Subcutaneous abdominal adipose tissue (tissue), 5 donors: ENCODE measurements around the gene EFCAB8.

Experiments used
- H3K27ac ChIP-seq: one replicate; pipeline ENCODE4 v1.7.0; 2013; ENCODE audit warnings: low read depth, mild to moderate bottlenecking, inconsistent platforms, low read length, moderate library complexity
- H3K27me3 ChIP-seq, 5 donors: one replicate each; pipeline ENCODE4 v1.7.0; 2013; ENCODE audit warnings: low read length in 5 of 5, inconsistent platforms in 1 of 5; ENCODE audit not compliant: control insufficient read depth in 5 of 5, insufficient read depth in 4 of 5
- H3K36me3 ChIP-seq, 5 donors: one replicate each; pipeline ENCODE4 v1.7.0; 2013; ENCODE audit warnings: low read length in 5 of 5; ENCODE audit not compliant: control insufficient read depth in 5 of 5, insufficient read depth in 5 of 5
- H3K4me1 ChIP-seq, 5 donors: one replicate each; pipeline ENCODE4 v1.7.0; 2013; ENCODE audit warnings: low read length in 5 of 5, mild to moderate bottlenecking in 3 of 5, moderate library complexity in 1 of 5; ENCODE audit not compliant: control insufficient read depth in 5 of 5, insufficient read depth in 5 of 5
- H3K4me3 ChIP-seq, 5 donors: one replicate each; pipeline ENCODE4 v1.7.0; 2013; ENCODE audit warnings: low read length in 5 of 5, low read depth in 1 of 5
- H3K9ac ChIP-seq, 5 donors: one replicate each; pipeline ENCODE4 v1.7.0; 2013; ENCODE audit warnings: low read length in 5 of 5, mild to moderate bottlenecking in 4 of 5, moderate library complexity in 3 of 5
- H3K9me3 ChIP-seq, 5 donors: one replicate each; pipeline ENCODE4 v1.7.0; 2013; ENCODE audit warnings: low read length in 5 of 5; ENCODE audit not compliant: control insufficient read depth in 5 of 5
- donor health status: healthy.
- donor health status: healthy.
- donor health status: healthy.
- donor health status: healthy.
- donor health status: healthy.

EFCAB8 gene

DNA sequence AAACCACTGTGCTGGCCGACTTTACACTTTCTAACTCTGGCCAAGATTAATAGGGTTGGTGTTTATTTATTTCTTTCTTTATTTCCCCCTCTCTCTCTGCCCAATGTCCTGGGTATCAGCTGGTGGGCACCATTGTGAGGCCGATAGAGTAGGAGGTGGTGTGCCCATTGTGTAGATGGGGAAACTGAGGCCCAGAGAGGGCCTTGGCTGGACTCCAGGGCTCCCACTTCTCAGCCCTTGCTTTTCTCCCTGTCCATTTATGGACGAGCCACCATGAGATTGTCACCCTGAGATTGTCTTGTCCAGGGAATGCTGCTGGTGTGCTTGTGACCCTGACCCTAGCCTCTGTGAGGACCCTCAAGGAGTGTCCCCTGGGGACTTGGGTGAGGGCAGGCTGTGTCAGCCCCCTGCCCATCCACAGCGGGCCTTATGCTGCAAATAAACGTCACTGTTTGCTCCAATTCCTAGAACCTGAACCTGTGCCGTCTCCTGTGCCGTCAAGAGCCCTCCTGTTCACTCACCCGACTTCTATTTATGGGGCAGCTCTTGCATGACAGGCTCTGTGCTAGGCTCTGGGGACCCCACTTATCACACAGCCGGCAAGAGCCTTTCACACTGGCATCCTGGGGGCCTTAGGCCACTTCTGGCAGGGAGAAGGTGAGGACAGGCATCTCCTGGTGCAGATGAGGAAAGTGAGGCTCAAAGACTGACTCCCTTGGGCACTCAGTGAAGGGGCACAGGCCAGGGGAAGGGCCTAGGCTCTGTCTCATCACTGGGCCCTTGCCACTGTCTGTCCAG lies 120.7 kb downstream of the EFCAB8 start:
- H3K27ac ChIP-seq: no peak overlapping the region

DNA sequence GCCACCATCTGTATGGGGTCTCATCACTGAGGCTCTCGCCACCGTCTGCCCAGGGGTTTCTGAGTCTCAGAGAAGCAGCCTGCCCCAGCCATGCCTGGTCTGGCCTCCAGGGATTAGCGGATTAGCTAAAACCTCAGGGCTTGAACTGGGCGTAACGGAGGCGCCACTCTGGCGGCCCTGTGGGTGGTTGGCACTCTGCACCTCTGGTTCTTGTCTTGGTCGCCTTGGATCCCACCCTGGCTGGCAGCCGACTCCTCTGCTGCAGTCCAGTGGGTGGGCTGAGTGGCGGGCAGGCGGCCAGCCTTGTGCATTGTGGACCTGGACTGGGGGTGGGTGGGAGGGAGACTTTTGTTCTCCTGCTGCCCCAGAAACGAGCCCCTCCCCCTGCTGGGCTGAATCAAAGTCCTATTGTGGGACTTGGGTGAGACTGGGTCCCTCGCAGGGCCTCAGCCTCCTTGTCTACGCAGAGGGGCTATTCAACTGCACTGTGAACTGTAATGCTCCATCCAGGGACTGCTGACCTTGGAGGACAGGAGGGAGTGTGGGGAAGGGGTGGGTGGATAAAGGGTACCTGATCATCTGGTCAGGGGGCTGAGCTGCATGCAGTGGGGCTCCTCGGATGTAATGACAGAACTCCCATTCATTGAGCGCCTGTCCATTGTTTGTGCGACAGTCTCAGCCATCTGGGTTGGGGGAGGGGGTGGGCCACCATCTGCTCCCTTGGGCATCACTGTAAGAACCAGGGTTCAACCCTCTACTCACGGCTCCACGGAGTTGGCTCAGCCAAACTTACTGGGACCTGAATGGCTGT lies 121.6 kb downstream of the EFCAB8 start:
- Histone ChIP-seq H3K36me3 (no peaks in the 10 kb centered on the region), H3K4me1 (no peaks in the 10 kb centered on the region), H3K9ac (no peak overlapping the region), H3K9me3 (no peaks in the 10 kb centered on the region), H3K4me3 (no peak overlapping the region), H3K27ac (no peak overlapping the region), H3K27me3 (peaks cover 0 to 12% (median 0%) of the 10 kb centered on the region in 5 donors)

More for the DNA sequence above, 120.7 kb downstream of the EFCAB8 start:
- H3K4me1 ChIP-seq: no peaks in the 10 kb centered on the region
- no peak overlapping the region for H3K9ac ChIP-seq
- H3K9me3 ChIP-seq: no peaks in the 10 kb centered on the region
- no peaks in the 10 kb centered on the region for H3K36me3 ChIP-seq
- no peak overlapping the region for H3K4me3 ChIP-seq
- H3K27me3 ChIP-seq: peaks cover 0 to 12% (median 0%) of the 10 kb centered on the region in 5 donors

DNA sequence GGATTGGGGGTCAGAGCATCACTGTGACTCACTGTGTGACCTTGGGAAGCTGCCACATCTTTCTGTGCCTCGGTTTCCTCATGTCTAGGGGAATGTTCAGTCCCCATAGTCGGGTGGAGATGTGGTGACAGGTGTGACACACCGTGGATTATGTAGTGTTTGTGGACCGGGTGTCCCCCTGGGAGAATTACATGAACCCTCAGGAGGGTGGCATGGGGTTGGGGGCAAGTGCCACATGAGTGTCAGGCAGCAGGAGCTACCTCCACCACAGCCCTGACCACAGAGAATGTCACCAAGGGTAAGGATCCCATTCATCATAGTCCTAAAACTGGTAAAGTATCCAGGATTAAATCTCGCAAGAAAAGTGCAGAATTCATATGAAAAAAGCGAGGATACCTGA lies 122.3 kb downstream of the EFCAB8 start:
- Histone ChIP-seq H3K9me3 (no peaks in the 10 kb centered on the region), H3K4me3 (no peak overlapping the region), H3K27ac (no peak overlapping the region), H3K9ac (no peak overlapping the region), H3K27me3 (peaks cover 0 to 18% (median 0%) of the 10 kb centered on the region in 5 donors), H3K4me1 (no peaks in the 10 kb centered on the region), H3K36me3 (no peaks in the 10 kb centered on the region)

DNA sequence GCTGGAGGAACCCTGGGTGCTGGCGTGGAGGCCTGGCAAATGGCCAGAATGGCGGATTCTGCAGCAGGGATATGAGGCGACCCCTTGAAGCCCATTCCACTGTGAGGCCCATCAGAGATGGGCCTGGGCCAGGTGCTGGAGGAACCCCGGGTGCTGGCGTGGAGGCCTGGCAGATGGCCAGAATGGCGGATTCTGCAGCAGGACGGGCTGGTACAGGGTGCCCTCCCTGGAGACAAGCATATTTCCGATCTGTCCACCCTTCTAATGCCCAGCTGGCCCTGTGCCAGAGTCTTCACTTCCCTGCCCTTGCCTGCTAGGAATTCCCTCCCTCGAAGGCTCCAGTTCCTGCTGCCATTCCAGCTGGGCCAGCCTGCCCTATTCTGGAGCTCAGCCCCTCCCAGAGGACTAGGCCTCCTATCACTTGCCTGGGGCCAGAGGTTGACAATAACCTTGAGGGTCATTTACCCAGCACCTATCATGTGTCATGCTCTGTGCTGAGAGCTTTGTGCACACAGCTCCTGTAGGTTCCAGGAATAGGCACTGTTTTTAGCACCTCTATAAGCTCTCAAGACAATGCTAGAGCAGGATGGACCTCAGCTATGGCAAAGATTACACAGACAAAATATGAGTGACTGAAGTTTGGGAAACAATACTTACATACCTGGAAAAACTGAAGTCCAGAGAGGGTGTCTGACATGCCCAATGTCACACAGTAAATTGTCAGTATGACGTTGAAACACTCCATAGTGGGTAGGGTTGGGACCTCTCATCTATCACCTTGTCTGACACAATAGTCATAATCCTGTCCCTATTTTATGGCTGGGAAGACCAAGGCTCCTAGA lies 124.1 kb downstream of the EFCAB8 start:
- Histone ChIP-seq H3K27ac (no peak overlapping the region), H3K4me1 (no peaks in the 10 kb centered on the region), H3K9ac (no peak overlapping the region), H3K4me3 (no peak overlapping the region), H3K9me3 (no peaks in the 10 kb centered on the region), H3K36me3 (no peaks in the 10 kb centered on the region), H3K27me3 (peaks cover 0 to 15% (median 10%) of the 10 kb centered on the region in 5 donors)

DNA sequence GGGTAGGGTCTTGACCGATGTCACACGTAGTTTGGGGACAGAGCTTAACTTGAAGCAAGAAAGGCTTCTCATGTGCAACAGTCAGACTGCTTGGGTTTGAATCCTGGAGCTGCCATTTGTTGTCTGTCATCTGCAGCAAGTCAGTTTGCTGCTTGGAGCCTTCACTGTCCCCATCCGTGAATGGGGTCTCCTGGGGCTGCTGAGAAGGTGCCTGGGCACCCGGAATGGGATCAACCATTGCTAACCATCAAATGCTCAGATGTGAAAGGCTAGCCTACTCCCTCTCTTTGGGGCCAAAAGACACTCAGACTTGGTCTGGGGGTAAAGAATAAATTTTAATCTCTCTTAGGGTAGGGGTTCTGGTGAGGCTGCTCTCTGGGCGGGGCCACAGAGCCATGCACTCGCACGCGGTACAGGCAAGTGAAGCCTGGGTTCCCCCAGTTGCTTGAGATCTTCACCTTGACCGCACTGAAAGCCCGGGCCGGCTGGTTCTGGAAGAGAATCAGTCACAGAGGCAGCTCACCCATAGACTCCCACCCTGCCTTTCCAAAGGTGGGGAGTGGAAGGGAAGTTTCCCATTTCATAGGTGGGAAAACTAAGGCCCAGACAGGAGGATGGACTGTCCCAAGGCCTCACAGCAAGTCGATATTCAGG lies 124.9 kb downstream of the EFCAB8 start:
- Histone ChIP-seq H3K4me1 (no peaks in the 10 kb centered on the region), H3K27ac (no peak overlapping the region), H3K36me3 (no peaks in the 10 kb centered on the region), H3K27me3 (peaks cover 0 to 17% (median 10%) of the 10 kb centered on the region in 5 donors), H3K4me3 (no peak overlapping the region), H3K9me3 (no peaks in the 10 kb centered on the region), H3K9ac (no peak overlapping the region)

DNA sequence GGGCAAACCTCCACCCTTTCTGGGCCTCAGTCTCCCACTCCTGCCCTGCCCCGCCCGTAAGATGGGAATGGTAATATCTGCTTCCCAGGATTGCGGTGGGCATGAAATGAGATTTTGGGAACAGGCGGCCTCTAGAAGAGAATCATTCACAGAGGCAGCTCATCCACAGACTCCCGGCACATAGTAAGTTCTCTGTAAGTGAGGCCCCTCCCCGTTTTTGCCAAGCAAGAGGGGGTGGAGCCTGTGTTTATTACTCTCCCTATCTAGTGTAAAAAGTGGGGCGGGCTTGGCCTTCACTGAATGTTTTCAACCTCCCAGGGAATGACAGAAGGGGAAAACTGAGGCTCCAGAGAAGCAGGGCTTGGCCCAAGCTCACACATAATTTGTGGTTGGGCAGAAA lies 125.5 kb downstream of the EFCAB8 start:
- peaks cover 0 to 17% (median 10%) of the 10 kb centered on the region in 5 donors for H3K27me3 ChIP-seq
- no peaks in the 10 kb centered on the region for H3K36me3 ChIP-seq
- H3K27ac ChIP-seq: no peak overlapping the region
- no peak overlapping the region for H3K9ac ChIP-seq
- no peaks in the 10 kb centered on the region for H3K4me1 ChIP-seq
- no peaks in the 10 kb centered on the region for H3K9me3 ChIP-seq
- H3K4me3 ChIP-seq: no peak overlapping the region

DNA sequence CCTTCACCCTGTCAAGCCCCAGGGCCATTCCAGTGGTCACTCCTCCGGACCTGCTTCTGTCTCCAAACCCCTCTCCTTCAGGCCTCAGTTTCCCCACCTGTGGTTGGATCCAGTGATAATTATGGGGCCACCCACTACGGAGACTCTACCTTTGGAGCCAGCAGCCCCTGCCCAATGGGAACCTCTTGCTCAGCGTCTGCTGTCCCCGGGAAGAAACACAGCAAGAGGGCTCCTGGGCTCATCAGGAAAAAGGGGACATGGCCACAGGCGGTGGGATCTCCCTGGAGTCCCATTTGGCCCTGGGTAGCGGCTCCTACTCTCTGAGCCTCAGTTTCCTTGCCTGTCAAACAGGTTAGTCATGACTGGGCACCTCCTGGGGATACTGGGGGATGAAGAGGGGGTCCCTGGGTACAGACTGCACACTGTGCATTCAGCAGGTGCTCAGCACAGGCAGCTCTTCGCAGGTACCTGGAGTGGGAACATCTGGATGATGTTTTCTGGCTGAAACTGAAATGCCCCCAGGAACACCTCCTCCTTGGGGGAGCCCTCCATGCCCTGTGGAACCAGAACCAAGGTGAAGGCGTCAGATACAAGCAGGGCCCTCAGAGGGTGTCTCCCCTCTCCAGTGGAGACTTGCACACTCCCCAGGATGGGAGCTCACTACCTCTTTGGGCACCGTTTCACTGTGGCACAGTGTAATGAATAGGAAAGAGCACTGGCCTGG lies 126.1 kb downstream of the EFCAB8 start:
- H3K27me3 ChIP-seq: peaks cover 4 to 16% (median 10%) of the 10 kb centered on the region in 5 donors
- no peak overlapping the region for H3K27ac ChIP-seq
- no peak overlapping the region for H3K9ac ChIP-seq
- H3K9me3 ChIP-seq: no peaks in the 10 kb centered on the region
- no peak overlapping the region for H3K4me3 ChIP-seq
- no peaks in the 10 kb centered on the region for H3K4me1 ChIP-seq
- H3K36me3 ChIP-seq: no peaks in the 10 kb centered on the region

DNA sequence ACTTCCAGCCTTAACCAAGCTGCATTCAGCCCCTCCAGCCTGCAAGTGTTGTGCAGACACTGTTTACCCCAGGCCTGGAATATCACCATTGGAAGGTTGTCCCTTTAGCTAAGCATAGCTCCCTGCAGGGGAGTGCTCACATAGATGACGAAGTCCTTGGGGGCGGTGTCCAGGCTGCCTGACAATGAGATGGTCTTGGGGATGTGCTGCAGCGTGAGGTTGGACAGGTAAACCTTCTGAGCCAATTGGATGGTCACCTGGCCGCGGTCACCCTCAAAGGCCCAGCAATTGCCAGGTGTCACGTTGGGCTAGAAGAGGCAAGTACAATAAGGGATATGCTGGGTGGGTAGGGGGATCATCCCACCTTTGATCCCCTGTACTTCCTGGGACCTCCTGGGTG lies 126.9 kb downstream of the EFCAB8 start:
- Histone ChIP-seq H3K36me3 (no peaks in the 10 kb centered on the region), H3K27me3 (peaks cover 4 to 21% (median 15%) of the 10 kb centered on the region in 5 donors), H3K4me1 (no peaks in the 10 kb centered on the region), H3K9ac (no peak overlapping the region), H3K4me3 (no peak overlapping the region), H3K27ac (no peak overlapping the region), H3K9me3 (peaks cover 0 to 5% (median 0%) of the 10 kb centered on the region in 5 donors)
